NCI-H1436 (cell line): ENCODE data around the gene FANCB.
A peak's percentile ranks its signal among the peaks of the same experiment; 100 is the strongest.

ENCODE experiments used
- DNase-seq: peaks from one replicate; lab custom pipeline; 2025; lab: John Stamatoyannopoulos, UW

The FANCB gene

GRCh38 chrX:14872851-14873675 lies at the start of gene FANCB, which contains the start of gene MOSPD2:
TSS of gene FANCB (minus strand) at chrX:14873069. CDS start at chrX:14865510, 7,559 bp downstream.
TSS of gene MOSPD2 (plus strand) at chrX:14873421. CDS start at chrX:14873529, 108 bp downstream.
- DNase-seq = peak; percentile 90

GRCh38 chrX:14922437-14922836 lies 49.6 kb upstream of the FANCB start:
- DNase-seq = no peak

GRCh38 chrX:14920196-14920595 lies 47.3 kb upstream of the FANCB start:
- no peak for DNase-seq

- no peak for DNase-seq
Measured at GRCh38 chrX:14919407-14919806, 46.5 kb upstream of the FANCB start.

GRCh38 chrX:14916017-14916674 lies 43.3 kb upstream of the FANCB start:
- no peak for DNase-seq

GRCh38 chrX:14915596-14915995 lies 42.7 kb upstream of the FANCB start:
- no peak for DNase-seq

GRCh38 chrX:14913241-14913640 lies 40.4 kb upstream of the FANCB start:
- no peak for DNase-seq

- no peak for DNase-seq
Measured at GRCh38 chrX:14903891-14904290, 31.0 kb upstream of the FANCB start.

- DNase-seq = no peak
Measured at GRCh38 chrX:14902537-14902936, 29.7 kb upstream of the FANCB start.

GRCh38 chrX:14899607-14900006 lies 26.7 kb upstream of the FANCB start:
- no peak for DNase-seq

GRCh38 chrX:14897042-14897441 lies 24.2 kb upstream of the FANCB start:
- DNase-seq = no peak

- DNase-seq = no peak
Measured at GRCh38 chrX:14896273-14896672, 23.4 kb upstream of the FANCB start.

GRCh38 chrX:14886252-14886651 lies 13.4 kb upstream of the FANCB start:
- no peak for DNase-seq

GRCh38 chrX:14884714-14885113 lies 11.8 kb upstream of the FANCB start:
- DNase-seq = no peak

GRCh38 chrX:14883826-14884225 lies 11.0 kb upstream of the FANCB start:
- no peak for DNase-seq

GRCh38 chrX:14875624-14876023 lies 2.8 kb upstream of the FANCB start:
- DNase-seq = no peak

GRCh38 chrX:14873676-14874049 lies 794 bp upstream of the FANCB start:
- DNase-seq = no peak

- DNase-seq = no peak
Measured at GRCh38 chrX:14872355-14872754, 514 bp downstream of the FANCB start.

- no peak for DNase-seq
Measured at GRCh38 chrX:14871767-14872166, 1.1 kb downstream of the FANCB start.

- DNase-seq = no peak
Measured at GRCh38 chrX:14865201-14865600, 7.7 kb downstream of the FANCB start.

GRCh38 chrX:14864631-14865030 lies 8.2 kb downstream of the FANCB start:
- DNase-seq = no peak

GRCh38 chrX:14851526-14851925 lies 21.3 kb downstream of the FANCB start:
- no peak for DNase-seq

- DNase-seq = no peak
Measured at GRCh38 chrX:14843666-14844065, 29.2 kb downstream of the FANCB start.
